Measurements from ENCODE around the gene KIDINS220.
"Not testable (repeated sequence)": the region's sequence is repeated elsewhere in the genome, so short reads cannot be mapped to it uniquely, and the experiment has no call there.

Gene KIDINS220

GRCh38 chr2:8753609-8754008, 83.8 kb downstream of the KIDINS220 start:
- Histone ChIP-seq H3K4me1 (ENCODE audit: control insufficient read depth, insufficient read depth, low read length) (no peaks in the 10 kb centered on the region), H3K27me3 (ENCODE audit: control insufficient read depth, insufficient read depth, low read length) (no peaks in the 10 kb centered on the region), H3K27ac (ENCODE audit: low read length) (no peak overlapping the region), H3K9me3 (ENCODE audit: control insufficient read depth, insufficient read depth, low read length) (no peaks in the 10 kb centered on the region), H3K4me3 (ENCODE audit: low read length) (no peak overlapping the region), H3K36me3 (ENCODE audit: control insufficient read depth, insufficient read depth, low read length) (no peaks in the 10 kb centered on the region)
- WGBS (ENCODE audit: insufficient coverage, insufficient read length) = no CpG with 5 or more reads among the region's 3 CpGs
- DNase-seq (ENCODE audit: low read depth, low spot score) = no peak

DNA sequence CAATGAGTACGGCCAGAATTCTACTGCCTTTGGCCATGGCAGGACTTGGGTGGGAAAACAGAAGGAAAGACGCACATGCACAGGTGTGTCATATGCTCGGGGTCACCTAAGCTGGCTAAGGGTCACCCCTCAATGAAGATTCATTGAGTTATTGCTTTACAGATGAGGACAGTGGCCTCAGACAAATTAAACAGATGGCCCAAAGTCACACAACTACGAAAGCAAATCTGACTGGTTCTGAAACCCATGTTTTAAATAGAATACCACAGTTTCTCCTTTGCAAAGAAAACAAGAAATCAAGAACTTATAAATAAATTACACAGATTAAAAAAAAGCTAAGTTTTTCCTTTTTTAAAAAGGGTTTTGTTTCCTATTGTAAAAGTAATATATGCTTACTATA, 85.0 kb downstream of the KIDINS220 start:
- Histone ChIP-seq H3K9me3 (ENCODE audit: control insufficient read depth, insufficient read depth, low read length) (no peaks in the 10 kb centered on the region), H3K27me3 (ENCODE audit: control insufficient read depth, insufficient read depth, low read length) (no peaks in the 10 kb centered on the region), H3K4me3 (ENCODE audit: low read length) (no peak overlapping the region), H3K36me3 (ENCODE audit: control insufficient read depth, insufficient read depth, low read length) (no peaks in the 10 kb centered on the region), H3K4me1 (ENCODE audit: control insufficient read depth, insufficient read depth, low read length) (no peaks in the 10 kb centered on the region), H3K27ac (ENCODE audit: low read length) (no peak overlapping the region)
- DNase-seq (ENCODE audit: low read depth, low spot score) = no peak
- WGBS (ENCODE audit: insufficient coverage, insufficient read length) = no CpG with 5 or more reads among the region's 4 CpGs

DNA sequence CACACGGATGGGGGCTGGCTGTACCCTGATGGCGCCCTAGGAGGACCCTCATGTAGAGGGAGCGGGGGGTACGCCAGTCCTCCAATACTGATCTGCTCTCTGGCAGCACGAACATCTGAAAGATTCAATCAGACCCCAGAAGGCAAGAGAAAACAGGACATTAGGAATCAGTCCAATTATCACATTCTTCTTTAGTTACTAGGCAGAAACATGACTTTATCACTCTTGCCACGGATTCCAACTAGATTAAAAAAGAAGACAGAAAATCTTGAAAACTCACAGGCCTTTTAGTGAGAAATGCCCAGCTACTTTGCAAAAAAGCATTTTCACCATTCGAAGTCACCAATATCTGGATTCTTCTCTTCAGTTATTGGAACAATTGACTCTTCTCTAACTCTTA, 87.2 kb downstream of the KIDINS220 start:
- Histone ChIP-seq H3K4me3 (ENCODE audit: low read length) (no peak overlapping the region), H3K4me1 (ENCODE audit: control insufficient read depth, insufficient read depth, low read length) (no peaks in the 10 kb centered on the region), H3K27me3 (ENCODE audit: control insufficient read depth, insufficient read depth, low read length) (no peaks in the 10 kb centered on the region), H3K27ac (ENCODE audit: low read length) (no peak overlapping the region), H3K36me3 (ENCODE audit: control insufficient read depth, insufficient read depth, low read length) (no peaks in the 10 kb centered on the region), H3K9me3 (ENCODE audit: control insufficient read depth, insufficient read depth, low read length) (no peaks in the 10 kb centered on the region)
- no peak for DNase-seq (ENCODE audit: low read depth, low spot score)
- no CpG with 5 or more reads among the region's 7 CpGs for WGBS (ENCODE audit: insufficient coverage, insufficient read length)

- no peak overlapping the region for H3K4me3 ChIP-seq (ENCODE audit: low read length)
- no peaks in the 10 kb centered on the region for H3K27me3 ChIP-seq (ENCODE audit: control insufficient read depth, insufficient read depth, low read length)
- no peak overlapping the region for H3K27ac ChIP-seq (ENCODE audit: low read length)
- DNase-seq (ENCODE audit: low read depth, low spot score) = no peak
- no peaks in the 10 kb centered on the region for H3K36me3 ChIP-seq (ENCODE audit: control insufficient read depth, insufficient read depth, low read length)
- H3K4me1 ChIP-seq (ENCODE audit: control insufficient read depth, insufficient read depth, low read length) = no peaks in the 10 kb centered on the region
- no CpG with 5 or more reads among the region's 6 CpGs for WGBS (ENCODE audit: insufficient coverage, insufficient read length)
- no peaks in the 10 kb centered on the region for H3K9me3 ChIP-seq (ENCODE audit: control insufficient read depth, insufficient read depth, low read length)
These were observed 94.2 kb downstream of the KIDINS220 start for GRCh38 chr2:8743261-8743660.

- Histone ChIP-seq H3K27ac (ENCODE audit: low read length) (no peak overlapping the region), H3K36me3 (ENCODE audit: control insufficient read depth, insufficient read depth, low read length) (no peaks in the 10 kb centered on the region), H3K27me3 (ENCODE audit: control insufficient read depth, insufficient read depth, low read length) (no peaks in the 10 kb centered on the region), H3K9me3 (ENCODE audit: control insufficient read depth, insufficient read depth, low read length) (no peaks in the 10 kb centered on the region), H3K4me1 (ENCODE audit: control insufficient read depth, insufficient read depth, low read length) (no peaks in the 10 kb centered on the region), H3K4me3 (ENCODE audit: low read length) (no peak overlapping the region)
- no CpG with 5 or more reads among the region's 4 CpGs for WGBS (ENCODE audit: insufficient coverage, insufficient read length)
- DNase-seq (ENCODE audit: low read depth, low spot score) = no peak
These were observed 97.3 kb downstream of the KIDINS220 start for GRCh38 chr2:8740136-8740535.

DNA sequence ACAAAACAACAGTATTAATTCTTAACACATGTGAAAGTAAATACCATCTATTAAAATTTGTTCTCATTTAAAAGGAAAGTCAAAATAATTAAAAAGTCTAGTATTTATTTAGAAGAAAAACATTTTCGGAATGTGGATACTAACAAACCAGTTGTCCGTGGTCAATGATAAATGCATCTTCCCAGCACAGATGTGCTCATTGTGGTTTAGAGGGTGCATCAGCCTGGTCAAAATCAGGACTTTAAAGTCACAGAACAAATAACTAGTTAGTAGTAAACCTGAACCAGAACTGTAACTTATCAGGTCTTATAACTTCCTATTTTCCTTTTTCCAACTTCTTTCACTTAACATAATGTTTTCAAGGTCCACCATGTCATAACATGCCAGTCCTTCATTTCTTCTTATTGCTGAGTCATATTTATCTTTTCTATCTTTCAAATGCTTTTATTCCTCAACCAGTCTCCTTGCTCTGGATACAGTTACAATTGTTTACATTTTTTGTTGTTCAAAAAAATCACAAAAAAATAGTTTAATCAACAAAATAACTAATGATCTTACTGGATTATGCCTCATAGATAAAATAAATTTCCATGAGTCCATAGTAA, 99.7 kb downstream of the KIDINS220 start:
- Histone ChIP-seq H3K36me3 (ENCODE audit: control insufficient read depth, insufficient read depth, low read length) (no peaks in the 10 kb centered on the region; the same call in 1 of the 2 replicates), H3K27ac (ENCODE audit: low read length) (no peak overlapping the region), H3K4me3 (ENCODE audit: low read length) (no peak overlapping the region), H3K27me3 (ENCODE audit: control insufficient read depth, insufficient read depth, low read length) (no peaks in the 10 kb centered on the region), H3K9me3 (ENCODE audit: control insufficient read depth, insufficient read depth, low read length) (no peaks in the 10 kb centered on the region), H3K4me1 (ENCODE audit: control insufficient read depth, insufficient read depth, low read length) (no peaks in the 10 kb centered on the region)
- WGBS (ENCODE audit: insufficient coverage, insufficient read length) = no CpG with 5 or more reads among the region's 2 CpGs
- DNase-seq (ENCODE audit: low read depth, low spot score) = no peak

DNA sequence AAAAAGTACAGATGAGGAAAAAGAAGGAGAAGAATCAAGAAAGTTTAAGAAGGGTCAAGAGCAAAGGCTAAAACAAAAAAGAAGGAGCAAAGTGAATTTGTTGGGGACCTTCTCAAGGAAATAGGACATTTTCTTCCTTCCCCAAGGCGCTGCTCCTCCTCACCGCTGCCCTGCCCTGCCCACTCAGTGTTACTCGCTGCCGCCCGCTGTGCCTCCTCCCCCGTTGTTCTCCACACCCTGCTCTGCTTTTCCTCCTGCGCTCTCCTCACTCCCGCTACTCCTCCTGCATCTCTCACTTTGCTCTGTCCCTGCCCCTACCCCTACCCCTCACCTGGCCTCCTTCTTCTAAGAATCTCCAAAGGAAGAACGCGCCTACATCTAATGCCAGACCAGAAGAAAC, 104.8 kb downstream of the KIDINS220 start:
- no CpG with 5 or more reads among the region's 10 CpGs for WGBS (ENCODE audit: insufficient coverage, insufficient read length)
- no peak overlapping the region for H3K27ac ChIP-seq (ENCODE audit: low read length)
- no peak for DNase-seq (ENCODE audit: low read depth, low spot score)

DNA sequence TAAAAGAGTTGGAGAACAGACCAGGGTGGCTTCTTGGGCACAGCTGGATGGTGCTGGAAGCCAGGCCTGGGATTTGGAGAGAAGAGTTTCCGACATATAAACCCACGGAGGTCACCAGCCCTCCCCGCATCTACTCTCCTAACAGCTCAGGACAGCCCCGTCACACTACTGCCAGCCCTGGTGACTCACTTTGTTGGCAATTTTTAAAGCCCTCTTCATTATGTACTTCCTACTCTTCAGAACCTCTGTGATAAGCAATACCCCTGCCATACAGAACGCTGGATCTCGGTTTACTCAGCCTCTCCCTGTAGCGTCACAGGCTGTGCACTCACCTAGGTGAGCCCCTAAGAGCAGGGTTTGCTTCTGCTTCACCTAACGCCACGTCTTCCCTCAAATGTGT, 107.5 kb downstream of the KIDINS220 start:
- Histone ChIP-seq H3K4me1 (ENCODE audit: control insufficient read depth, insufficient read depth, low read length) (no peaks in the 10 kb centered on the region), H3K27me3 (ENCODE audit: control insufficient read depth, insufficient read depth, low read length) (no peaks in the 10 kb centered on the region; the same call in 1 of the 2 replicates), H3K36me3 (ENCODE audit: control insufficient read depth, insufficient read depth, low read length) (no peaks in the 10 kb centered on the region; the same call in 1 of the 2 replicates), H3K9me3 (ENCODE audit: control insufficient read depth, insufficient read depth, low read length) (no peaks in the 10 kb centered on the region), H3K27ac (ENCODE audit: low read length) (no peak overlapping the region), H3K4me3 (ENCODE audit: low read length) (no peak overlapping the region)
- no CpG with 5 or more reads among the region's 9 CpGs for WGBS (ENCODE audit: insufficient coverage, insufficient read length)
- DNase-seq (ENCODE audit: low read depth, low spot score) = no peak

More for the DNA sequence above, 104.8 kb downstream of the KIDINS220 start:
- Histone ChIP-seq H3K4me3 (ENCODE audit: low read length) (no peak overlapping the region), H3K9me3 (ENCODE audit: control insufficient read depth, insufficient read depth, low read length) (no peaks in the 10 kb centered on the region), H3K27me3 (ENCODE audit: control insufficient read depth, insufficient read depth, low read length) (no peaks in the 10 kb centered on the region; the same call in 1 of the 2 replicates), H3K4me1 (ENCODE audit: control insufficient read depth, insufficient read depth, low read length) (no peaks in the 10 kb centered on the region), H3K36me3 (ENCODE audit: control insufficient read depth, insufficient read depth, low read length) (no peaks in the 10 kb centered on the region; the same call in 1 of the 2 replicates)

DNA sequence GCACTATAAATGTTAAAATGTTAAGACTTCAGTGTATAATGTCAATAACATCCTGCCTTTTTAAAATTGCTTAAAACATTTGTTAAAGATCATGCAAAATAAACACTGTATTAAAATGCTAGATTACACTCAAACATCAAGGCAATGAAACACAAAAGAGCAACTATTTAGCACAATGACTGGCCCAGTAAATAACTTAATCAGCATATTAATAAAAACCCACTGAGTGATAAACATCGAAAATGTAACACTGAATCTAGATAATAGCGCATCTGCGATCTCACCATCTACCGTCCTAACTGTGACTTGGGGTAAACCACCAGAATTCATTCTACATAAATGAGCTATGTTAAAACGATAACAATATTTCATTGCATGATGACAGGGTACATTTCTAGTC, 108.3 kb downstream of the KIDINS220 start:
- not testable (repeated sequence) for H3K27me3 ChIP-seq (ENCODE audit: control insufficient read depth, insufficient read depth, low read length); H3K9me3 ChIP-seq (ENCODE audit: control insufficient read depth, insufficient read depth, low read length); H3K4me3 ChIP-seq (ENCODE audit: low read length); H3K36me3 ChIP-seq (ENCODE audit: control insufficient read depth, insufficient read depth, low read length); DNase-seq (ENCODE audit: low read depth, low spot score); H3K4me1 ChIP-seq (ENCODE audit: control insufficient read depth, insufficient read depth, low read length); H3K27ac ChIP-seq (ENCODE audit: low read length)
- WGBS (ENCODE audit: insufficient coverage, insufficient read length) = no CpG with 5 or more reads among the region's 5 CpGs

DNA sequence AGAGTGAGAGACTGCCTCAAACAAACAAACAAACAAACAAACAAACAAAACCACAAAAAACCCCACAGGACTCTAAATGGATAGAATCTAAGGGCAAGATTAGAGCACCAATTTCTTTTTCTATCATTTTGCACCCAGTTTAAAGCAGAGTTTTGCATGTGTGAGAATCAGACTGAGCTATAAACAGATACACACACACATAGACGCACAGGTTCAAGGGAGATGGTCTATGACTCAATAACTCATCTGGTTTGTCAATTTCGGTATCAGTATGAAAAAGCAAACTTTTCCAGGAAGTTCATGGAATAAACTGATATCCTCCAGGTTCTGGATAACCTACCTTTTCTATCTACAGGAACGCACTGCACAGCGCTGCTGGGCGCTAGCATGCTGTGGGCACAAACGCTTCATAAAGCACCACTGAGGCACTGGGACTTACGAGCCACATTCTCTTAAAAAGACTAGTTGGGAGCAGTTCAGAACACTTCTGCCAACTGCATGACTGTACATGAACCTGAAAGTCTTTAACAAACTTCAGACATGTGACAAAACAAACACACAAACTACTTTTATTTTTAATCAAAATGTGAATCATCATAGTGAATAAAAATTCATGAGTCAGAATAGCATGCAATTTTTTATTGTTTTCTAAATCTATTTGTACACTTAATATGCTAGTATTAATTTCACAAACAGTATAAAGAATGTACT, 109.0 kb downstream of the KIDINS220 start:
- no peaks in the 10 kb centered on the region for H3K4me1 ChIP-seq (ENCODE audit: control insufficient read depth, insufficient read depth, low read length)
- no peaks in the 10 kb centered on the region; the same call in 1 of the 2 replicates for H3K36me3 ChIP-seq (ENCODE audit: control insufficient read depth, insufficient read depth, low read length)
- no peak overlapping the region for H3K27ac ChIP-seq (ENCODE audit: low read length)
- no peaks in the 10 kb centered on the region for H3K9me3 ChIP-seq (ENCODE audit: control insufficient read depth, insufficient read depth, low read length)
- no peak for DNase-seq (ENCODE audit: low read depth, low spot score)
- H3K27me3 ChIP-seq (ENCODE audit: control insufficient read depth, insufficient read depth, low read length) = no peaks in the 10 kb centered on the region; the same call in 1 of the 2 replicates
- H3K4me3 ChIP-seq (ENCODE audit: low read length) = no peak overlapping the region
- WGBS (ENCODE audit: insufficient coverage, insufficient read length) = no CpG with 5 or more reads among the region's 7 CpGs

DNA sequence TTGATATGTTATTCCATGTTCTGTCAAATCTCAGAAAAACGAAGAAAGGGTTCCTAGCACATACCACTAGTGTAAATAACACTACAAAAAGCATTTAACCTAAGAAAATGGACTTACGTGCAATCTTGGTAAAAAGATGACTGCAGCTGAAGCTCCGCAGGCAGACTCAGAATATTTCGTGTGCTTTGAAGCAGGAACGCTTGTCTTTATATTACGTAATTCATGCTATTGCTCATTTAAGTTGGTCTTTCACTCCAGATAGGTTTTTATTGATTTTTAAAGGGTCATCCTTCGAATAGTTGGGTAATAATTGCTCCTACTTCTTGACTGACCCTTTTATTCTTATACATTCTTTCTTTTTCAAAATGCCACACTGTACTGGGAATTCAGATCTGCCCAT, 111.6 kb downstream of the KIDINS220 start:
- no CpG with 5 or more reads among the region's 7 CpGs for WGBS (ENCODE audit: insufficient coverage, insufficient read length)

More for the DNA sequence above, 111.6 kb downstream of the KIDINS220 start:
- DNase-seq (ENCODE audit: low read depth, low spot score) = no peak
- no peak overlapping the region for H3K4me3 ChIP-seq (ENCODE audit: low read length)
- H3K27ac ChIP-seq (ENCODE audit: low read length) = no peak overlapping the region
- no peaks in the 10 kb centered on the region for H3K9me3 ChIP-seq (ENCODE audit: control insufficient read depth, insufficient read depth, low read length)
- H3K27me3 ChIP-seq (ENCODE audit: control insufficient read depth, insufficient read depth, low read length) = no peaks in the 10 kb centered on the region
- H3K4me1 ChIP-seq (ENCODE audit: control insufficient read depth, insufficient read depth, low read length) = no peaks in the 10 kb centered on the region
- H3K36me3 ChIP-seq (ENCODE audit: control insufficient read depth, insufficient read depth, low read length) = no peaks in the 10 kb centered on the region

Measured in iPS DF 6.9 (cell line).